GM21619 (cell line): ENCODE data around the gene RBM10.

Experiments used
- ATAC-seq: cut with Tn5 transposase; IDR thresholded peaks from one replicate; pipeline ENCODE4 v1.9.1; 2021; ENCODE audit not compliant: unreplicated experiment

The RBM10 gene

GRCh38 chrX:47197526-47197925 is 52.5 kb downstream of the RBM10 start:
- ATAC-seq: no peak

DNA sequence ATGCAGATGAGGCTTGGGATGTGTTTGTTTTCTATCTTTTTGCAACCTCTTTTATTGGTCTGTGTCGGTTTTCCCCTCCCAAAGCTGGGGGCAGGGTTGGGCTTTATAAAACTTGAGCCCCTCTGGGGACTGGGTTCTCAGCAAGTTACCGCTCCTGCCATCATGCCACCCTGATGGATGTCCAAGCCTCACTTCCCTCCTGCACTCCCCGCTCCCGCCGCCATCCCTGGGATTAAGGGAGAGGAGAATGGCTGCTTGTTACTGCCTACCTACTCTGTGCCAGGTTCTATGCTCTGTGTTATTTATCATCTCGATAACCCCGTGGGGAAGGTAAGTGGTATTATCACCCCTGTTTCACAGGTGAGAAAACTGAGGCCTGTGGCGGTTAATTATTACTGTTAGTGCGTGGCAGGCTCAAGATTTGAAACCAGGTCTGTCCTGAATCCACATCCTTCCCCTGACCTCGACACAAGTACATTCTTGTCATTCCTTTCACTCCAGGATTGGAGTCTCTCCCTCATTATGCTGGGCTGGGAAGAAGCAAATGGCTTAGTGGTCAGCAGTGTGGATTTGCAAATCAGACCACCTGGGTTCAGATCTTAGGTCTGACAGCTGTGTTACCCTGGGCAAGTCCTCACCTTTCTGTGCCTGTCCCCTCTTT is 53.1 kb downstream of the RBM10 start:
- ATAC-seq: no peak

- ATAC-seq: no peak
These were observed 53.7 kb downstream of the RBM10 start for GRCh38 chrX:47198687-47199080.

DNA sequence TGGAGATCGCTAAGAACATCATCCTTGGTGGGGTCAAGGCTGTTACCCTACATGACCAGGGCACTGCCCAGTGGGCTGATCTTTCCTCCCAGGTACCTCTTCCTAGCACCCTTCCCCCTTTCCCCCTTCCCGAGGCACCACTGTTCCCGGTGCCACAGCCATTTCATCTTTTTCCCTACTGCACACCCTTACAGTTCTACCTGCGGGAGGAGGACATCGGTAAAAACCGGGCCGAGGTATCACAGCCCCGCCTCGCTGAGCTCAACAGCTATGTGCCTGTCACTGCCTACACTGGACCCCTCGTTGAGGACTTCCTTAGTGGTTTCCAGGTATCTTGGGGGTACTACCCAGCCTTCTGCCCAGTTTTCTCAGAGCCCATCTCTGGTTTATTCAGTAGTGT is 54.3 kb downstream of the RBM10 start:
- ATAC-seq: no peak

DNA sequence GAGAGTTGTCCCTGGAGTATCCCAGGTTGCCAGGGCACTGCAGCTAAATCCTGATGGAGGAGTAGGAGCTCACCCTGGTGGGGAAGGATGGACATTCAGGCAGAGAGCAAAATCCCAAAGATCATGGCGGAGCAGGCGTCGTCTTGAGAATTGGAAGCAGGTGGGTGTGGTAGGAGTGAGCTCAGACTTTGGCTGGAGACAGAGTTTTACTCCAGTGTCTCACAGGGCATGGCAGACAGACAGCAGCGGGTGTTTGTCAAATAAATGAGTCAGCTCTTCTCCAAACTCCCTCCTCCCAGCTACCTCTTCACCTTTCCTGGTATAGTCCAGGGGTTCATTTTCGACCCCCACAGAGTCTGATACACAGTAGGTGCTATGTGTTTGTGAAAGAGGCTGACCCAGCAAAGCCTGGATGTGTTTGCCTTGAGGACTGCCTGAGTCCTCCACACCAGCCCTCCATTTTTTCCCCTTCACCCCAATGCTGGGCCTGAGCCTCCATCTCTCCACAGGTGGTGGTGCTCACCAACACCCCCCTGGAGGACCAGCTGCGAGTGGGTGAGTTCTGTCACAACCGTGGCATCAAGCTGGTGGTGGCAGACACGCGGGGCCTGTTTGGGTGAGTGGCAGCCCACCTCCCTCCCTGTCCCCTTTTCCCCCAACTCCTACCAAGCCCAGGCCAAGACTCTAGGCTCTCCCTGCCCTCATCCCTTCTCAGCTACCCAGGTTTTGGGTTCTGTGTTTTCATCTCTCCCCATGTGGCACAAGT is 55.5 kb downstream of the RBM10 start:
- no peak for ATAC-seq

DNA sequence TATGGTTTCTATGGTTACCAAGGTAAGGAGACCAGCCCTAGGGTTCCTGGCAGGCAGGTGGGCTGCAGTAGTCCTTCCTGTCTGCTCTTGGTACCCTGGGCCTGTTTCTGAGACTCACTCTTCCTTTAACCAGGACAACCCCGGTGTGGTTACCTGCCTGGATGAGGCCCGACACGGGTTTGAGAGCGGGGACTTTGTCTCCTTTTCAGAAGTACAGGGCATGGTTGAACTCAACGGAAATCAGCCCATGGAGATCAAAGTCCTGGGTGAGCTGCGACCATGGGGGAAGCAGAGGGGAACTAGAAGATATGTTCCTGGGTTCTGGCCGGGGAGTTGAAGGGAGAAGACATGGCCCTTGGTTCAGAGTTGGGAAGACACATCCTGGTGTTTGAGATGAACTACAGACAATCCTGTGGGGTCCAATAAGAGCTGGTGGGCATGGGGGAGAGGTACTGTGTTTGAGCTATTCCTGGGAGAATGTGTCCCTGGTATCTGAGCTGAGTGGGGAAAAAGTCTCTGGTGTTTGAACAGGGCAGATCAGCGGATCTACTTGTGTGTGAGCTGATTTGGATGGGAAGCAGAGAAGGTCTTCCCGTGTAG is 56.4 kb downstream of the RBM10 start:
- ATAC-seq: no peak

DNA sequence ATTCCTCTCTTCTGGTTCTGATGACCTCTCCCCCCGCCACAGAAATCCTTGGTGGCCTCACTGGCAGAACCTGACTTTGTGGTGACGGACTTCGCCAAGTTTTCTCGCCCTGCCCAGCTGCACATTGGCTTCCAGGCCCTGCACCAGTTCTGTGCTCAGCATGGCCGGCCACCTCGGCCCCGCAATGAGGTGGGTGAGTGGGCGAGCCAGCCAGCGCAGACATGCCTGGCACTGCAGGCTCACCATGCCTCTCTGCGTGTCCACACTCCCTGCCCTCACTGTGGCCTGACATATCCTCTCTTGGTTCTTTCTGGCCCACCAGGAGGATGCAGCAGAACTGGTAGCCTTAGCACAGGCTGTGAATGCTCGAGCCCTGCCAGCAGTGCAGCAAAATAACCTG is 57.3 kb downstream of the RBM10 start:
- ATAC-seq: no peak

- no peak for ATAC-seq
These were observed 57.9 kb downstream of the RBM10 start for GRCh38 chrX:47202877-47203276.

- no peak for ATAC-seq
These were observed 59.9 kb downstream of the RBM10 start for GRCh38 chrX:47204970-47205369.

DNA sequence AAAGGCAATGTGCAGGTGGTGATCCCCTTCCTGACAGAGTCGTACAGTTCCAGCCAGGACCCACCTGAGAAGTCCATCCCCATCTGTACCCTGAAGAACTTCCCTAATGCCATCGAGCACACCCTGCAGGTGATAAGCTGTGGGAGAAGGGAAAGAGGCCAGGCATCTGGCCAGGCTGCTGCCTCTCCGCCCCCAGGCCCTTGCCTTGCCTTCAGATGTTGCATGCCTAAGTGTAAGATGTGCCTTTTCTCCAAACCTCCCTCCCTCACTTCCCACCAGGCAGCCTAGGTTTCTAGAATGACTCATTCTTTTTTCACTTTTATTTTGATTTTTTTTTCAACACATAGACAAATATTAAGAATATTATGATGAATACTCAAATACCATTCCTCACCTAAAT is 61.3 kb downstream of the RBM10 start:
- ATAC-seq: no peak

DNA sequence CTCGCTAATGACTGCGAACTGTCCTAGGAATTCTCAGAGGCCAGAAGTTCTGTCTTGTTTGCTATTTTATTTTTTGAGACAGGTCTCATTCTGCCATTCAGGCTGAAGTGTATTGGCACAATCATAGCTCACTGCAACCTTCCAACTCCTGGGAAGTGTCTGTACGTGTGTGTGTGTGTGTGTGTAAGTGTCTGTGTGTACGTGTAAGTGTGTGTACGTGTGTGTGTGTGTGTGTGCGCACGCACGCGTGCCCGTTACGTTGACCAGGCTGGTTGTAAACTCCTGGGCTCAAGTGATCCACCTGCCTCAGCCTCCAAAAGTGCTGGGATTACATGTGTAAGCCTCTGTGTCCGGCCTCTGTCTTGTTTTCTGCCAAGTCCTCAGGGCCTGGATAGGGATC is 63.1 kb downstream of the RBM10 start:
- ATAC-seq: no peak

- ATAC-seq: no peak
These were observed 64.7 kb downstream of the RBM10 start for GRCh38 chrX:47209508-47210238.

DNA sequence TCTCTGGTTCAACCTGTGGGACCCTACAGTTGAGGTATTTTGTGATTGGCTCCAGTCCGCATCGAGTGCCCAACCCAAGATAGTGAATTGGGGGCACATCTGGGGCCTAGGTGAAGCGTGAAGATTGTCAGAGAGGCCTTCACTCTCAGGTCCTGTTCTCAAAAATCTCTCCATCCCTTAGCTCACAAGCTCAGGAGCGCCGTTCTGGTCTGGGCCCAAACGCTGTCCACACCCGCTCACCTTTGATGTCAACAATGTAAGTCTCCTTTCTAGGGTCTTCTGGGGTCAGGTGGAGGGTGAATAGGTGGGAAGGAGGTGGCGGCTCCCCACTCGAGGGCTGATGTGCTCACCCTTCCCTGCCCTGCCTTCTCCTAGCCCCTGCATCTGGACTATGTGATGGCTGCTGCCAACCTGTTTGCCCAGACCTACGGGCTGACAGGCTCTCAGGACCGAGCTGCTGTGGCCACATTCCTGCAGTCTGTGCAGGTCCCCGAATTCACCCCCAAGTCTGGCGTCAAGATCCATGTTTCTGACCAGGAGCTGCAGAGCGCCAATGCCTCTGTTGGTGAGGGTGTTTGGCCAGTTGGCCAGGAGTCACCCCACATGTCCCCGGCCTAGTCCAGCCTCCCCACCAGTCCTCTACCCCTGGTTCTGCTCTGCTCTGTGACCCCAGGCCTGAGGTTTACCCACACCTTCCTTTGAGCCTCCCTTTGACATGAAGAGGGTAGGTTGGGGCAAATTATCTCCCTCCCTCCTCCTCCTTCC is 65.8 kb downstream of the RBM10 start:
- no peak for ATAC-seq

DNA sequence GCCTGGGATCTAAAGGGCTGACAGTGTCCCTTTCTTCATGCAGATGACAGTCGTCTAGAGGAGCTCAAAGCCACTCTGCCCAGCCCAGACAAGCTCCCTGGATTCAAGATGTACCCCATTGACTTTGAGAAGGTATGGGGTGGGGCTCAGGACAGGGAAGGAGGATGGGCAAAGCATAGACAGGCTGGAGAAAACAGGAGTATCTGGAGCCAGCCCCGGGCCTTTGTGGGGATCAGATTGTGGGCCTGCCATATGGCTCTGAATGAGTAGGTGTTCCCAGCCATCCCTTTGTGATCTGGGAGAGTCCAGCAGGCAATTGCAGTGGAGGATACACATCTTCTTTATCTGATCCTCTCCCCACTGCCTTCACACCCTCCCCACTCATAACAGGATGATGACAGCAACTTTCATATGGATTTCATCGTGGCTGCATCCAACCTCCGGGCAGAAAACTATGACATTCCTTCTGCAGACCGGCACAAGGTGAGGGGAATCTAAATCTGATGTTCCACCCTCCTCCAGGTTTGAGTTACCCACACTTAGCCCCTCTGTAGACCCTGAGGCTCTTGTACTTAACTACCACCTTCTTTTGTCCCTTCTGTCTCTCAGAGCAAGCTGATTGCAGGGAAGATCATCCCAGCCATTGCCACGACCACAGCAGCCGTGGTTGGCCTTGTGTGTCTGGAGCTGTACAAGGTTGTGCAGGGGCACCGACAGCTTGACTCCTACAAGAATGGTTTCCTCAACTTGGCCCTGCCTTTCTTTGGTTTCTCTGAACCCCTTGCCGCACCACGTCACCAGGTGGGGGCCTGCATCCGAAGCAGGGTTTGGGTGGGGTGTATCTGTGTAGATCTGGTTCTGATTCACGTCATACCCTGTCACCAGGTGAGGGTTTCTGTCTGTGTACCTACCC is 67.6 kb downstream of the RBM10 start:
- no peak for ATAC-seq

- no peak for ATAC-seq
These were observed 69.5 kb downstream of the RBM10 start for GRCh38 chrX:47214435-47215077.

DNA sequence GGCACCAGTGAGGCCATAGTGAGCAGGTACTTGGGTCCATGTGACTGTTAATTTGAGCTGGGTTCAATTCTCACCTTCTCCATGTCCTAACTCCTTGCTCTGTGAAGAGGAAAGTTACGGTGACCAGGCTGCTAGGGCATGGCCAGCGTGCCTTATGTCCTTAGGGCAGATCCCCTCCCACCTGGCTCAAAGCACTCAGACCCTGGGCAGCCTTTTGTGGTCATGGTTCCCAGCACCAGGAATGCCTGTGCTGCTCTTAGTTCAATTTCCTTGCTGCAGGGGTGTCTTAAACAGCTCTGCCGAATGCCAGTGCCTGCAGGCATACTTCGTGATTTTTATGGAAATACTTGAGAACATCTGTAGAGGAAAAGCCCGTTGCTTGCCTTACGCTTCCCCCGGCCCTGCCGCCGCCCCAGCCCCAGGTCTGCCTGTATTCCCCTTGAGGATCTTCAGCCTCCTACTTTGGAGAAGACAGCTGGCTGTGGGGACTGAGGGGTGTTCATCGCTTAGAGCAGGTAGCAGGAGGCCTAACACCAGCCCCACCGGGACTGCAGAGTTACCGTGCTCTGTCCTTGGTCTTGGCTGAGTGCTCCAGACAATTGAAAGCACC is 70.4 kb downstream of the RBM10 start:
- ATAC-seq: no peak

GRCh38 chrX:47216393-47216925 is 71.4 kb downstream of the RBM10 start:
- ATAC-seq: no peak

DNA sequence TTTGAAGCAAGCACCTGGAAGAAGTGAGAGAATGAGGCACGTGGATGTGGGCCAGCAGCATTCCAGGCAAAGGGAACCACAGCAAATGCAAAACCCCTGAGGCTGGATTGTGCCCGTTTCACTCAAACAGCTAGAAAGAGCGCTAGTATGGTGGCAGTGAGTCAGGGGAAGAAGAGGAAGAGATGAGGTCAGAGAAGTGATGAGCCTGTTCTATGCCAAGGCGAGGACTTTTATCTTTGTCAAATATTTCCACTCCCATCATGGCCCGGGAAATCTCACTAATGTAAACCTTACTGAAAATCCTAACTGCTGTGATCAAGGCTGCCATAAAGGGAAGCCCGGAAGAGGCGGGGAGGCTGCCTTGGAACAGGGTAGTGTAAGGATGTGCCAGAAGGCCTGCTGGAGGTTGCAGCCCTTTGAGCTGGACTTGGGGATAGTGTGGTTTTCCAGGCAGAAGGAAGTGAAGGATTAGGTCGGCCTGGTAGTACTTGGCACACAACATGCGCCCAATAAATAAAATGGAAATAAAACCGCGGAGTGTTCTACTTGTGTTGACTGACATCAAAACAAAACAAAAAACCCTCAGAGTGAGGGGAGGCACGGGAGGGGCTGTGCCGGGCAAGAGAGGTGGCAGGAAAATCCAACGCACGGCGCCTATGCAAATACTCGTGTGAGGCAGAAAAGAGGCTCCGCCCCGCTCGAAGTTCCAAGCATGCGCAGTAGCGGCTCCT is 72.3 kb downstream of the RBM10 start:
- no peak for ATAC-seq
